A673 (cell line): ENCODE measurements around the gene MYRF. TPM values are rescaled to one million over a fixed set of nuclear protein-coding genes. Genes with fewer than 3 reads are reported as not detected.

Experiments used
- BruUV-seq: library from RNA; stranded (reverse); fragments of 400-500 nt; replicated peaks from 2 replicates; lab custom pipeline; 2021; lab: Mats Ljungman, UMichigan
- CTCF ChIA-PET: fragments of 300-600 bp; sonication (Branson Sonifier 250); formaldehyde crosslinking; loops from one replicate; lab custom pipeline; 2022; ENCODE audit warnings: antibody characterized with exemption; lab: Charles Lee
- POLR2A ChIA-PET: fragments of 300-600 bp; sonication (Branson Sonifier 250); formaldehyde crosslinking; loops from one replicate; lab custom pipeline; 2022; ENCODE audit warnings: antibody characterized with exemption; ENCODE audit not compliant: low non-redundant PET; lab: Charles Lee
- DNase-seq: peaks from one replicate; pipeline ENCODE4 v3.0.0-alpha.2; 2015; ENCODE audit warnings: low spot score
- H3K27ac ChIP-seq: fragments of 200-600 bp; sonication (generic); 2 replicates; pipeline ENCODE4 v1.5.1; 2016; ENCODE audit warnings: mixed run types, low read depth, mild to moderate bottlenecking, mixed read lengths, antibody characterized with exemption, low read length; ENCODE audit not compliant: poor library complexity, severe bottlenecking
- H3K27me3 ChIP-seq: fragments of 200-600 bp; sonication (generic); replicated peaks from 2 replicates; pipeline ENCODE4 v1.6.1; 2017; ENCODE audit warnings: mixed run types, low read depth, mild to moderate bottlenecking, mixed read lengths, antibody characterized with exemption, low read length; ENCODE audit not compliant: insufficient read depth, poor library complexity
- H3K36me3 ChIP-seq: fragments of 200-600 bp; sonication (generic); 2 replicates; pipeline ENCODE4 v1.6.1; 2016; ENCODE audit warnings: mixed run types, mild to moderate bottlenecking, mixed read lengths, antibody characterized with exemption, low read length; ENCODE audit not compliant: insufficient read depth, poor library complexity, severe bottlenecking
- H3K4me1 ChIP-seq: fragments of 200-600 bp; sonication (generic); 2 replicates; pipeline ENCODE4 v1.6.1; 2017; ENCODE audit warnings: mixed run types, mild to moderate bottlenecking, mixed read lengths, antibody characterized with exemption, low read length; ENCODE audit not compliant: insufficient read depth, poor library complexity, severe bottlenecking
- H3K4me3 ChIP-seq: fragments of 200-600 bp; sonication (generic); 2 replicates; pipeline ENCODE4 v1.5.1; 2016; ENCODE audit warnings: low read depth, mixed run types, mild to moderate bottlenecking, mixed read lengths, low read length; ENCODE audit not compliant: poor library complexity, severe bottlenecking
- H3K9me3 ChIP-seq: fragments of 200-600 bp; sonication (generic); 2 replicates; pipeline ENCODE4 v1.6.1; 2016; ENCODE audit warnings: mixed run types, low read depth, mild to moderate bottlenecking, mixed read lengths, antibody characterized with exemption, low read length; ENCODE audit not compliant: poor library complexity, severe bottlenecking
- EZH2 ChIP-seq: fragments of 200-600 bp; sonication (generic); IDR thresholded peaks from 2 replicates; pipeline ENCODE4 v1.6.1; 2017; ENCODE audit warnings: borderline replicate concordance, low read depth, mild to moderate bottlenecking, mixed read lengths, antibody characterized with exemption, low read length; ENCODE audit not compliant: poor library complexity, severe bottlenecking
- intact Hi-C: fragments of 100-400 bp; cut with micrococcal nuclease; formaldehyde crosslinking; loops from one replicate; pipeline ENCODE4 v1.10.0; 2022; ENCODE audit not compliant: unreplicated experiment
- total RNA-seq: library from RNA; stranded (reverse); gene quantifications from 2 replicates; pipeline ENCODE4 v1.2.3, GENCODE V29; 2021
- TF ChIP-seq, protein P1 (sequence below): fragments of 300-800, 200-600 bp; sonication (generic); conservative IDR thresholded peaks from 2 replicates; pipeline ENCODE4 v1.5.1; 2017; ENCODE audit warnings: low read depth, mild to moderate bottlenecking, antibody characterized with exemption, low read length, moderate library complexity, mixed read lengths

MYRF gene
- total RNA-seq, 1 experiment from 2014 or later: 11.2 TPM

DNA sequence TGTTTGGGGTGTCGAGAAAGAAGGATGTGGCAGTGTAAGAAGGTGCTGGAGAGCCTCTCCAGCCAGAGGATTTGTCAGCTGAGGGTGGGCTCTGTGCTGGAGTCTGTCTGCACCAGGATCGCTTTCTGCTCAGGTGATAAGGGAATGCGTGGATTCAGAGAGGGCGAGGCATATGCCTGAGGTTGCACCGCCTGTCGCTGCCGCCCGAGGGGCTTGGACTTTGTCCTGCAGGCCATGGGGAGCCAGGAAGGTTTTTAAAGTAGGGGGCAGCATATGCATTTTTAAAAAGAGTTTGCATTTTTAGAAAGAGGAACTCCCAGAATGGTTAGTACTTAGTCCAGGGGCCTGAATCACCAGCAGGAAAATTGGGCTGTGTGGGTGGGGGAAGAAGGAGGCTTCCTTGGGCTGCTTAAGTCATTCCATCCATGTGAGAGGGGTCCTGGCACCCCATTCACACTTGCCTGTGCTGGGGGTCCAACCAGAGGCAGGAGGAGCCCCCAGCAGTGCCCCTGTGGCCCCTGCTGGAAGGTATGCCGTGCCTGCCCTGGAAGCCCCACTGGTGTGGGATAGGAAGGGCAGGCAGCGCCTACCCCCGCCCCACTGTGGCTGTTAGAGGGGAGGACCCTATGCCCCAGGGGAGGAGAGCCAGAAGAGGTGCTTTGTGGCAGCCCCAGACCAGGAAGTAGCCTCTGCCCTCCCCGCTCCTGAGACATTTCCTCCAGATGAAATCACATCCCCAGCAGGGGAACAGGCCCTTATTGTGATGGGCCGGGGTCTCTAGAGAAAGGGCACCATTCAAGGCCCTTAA lies 35.8 kb upstream of the MYRF start:
- H3K36me3 ChIP-seq: peaks cover 6% of the 10 kb centered on the region
- H3K27ac ChIP-seq: no peak overlapping the region
- no peaks in the 10 kb centered on the region for H3K27me3 ChIP-seq
- no peak overlapping the region for H3K4me3 ChIP-seq
- POLR2A ChIA-PET: no interaction called here
- no peak for DNase-seq
- H3K4me1 ChIP-seq: peaks cover 15% of the 10 kb centered on the region
- intact Hi-C loops: no loop called here
- CTCF ChIA-PET: no interaction called here
- no TSS peak for BruUV-seq
- TF ChIP-seq, protein P1, sequence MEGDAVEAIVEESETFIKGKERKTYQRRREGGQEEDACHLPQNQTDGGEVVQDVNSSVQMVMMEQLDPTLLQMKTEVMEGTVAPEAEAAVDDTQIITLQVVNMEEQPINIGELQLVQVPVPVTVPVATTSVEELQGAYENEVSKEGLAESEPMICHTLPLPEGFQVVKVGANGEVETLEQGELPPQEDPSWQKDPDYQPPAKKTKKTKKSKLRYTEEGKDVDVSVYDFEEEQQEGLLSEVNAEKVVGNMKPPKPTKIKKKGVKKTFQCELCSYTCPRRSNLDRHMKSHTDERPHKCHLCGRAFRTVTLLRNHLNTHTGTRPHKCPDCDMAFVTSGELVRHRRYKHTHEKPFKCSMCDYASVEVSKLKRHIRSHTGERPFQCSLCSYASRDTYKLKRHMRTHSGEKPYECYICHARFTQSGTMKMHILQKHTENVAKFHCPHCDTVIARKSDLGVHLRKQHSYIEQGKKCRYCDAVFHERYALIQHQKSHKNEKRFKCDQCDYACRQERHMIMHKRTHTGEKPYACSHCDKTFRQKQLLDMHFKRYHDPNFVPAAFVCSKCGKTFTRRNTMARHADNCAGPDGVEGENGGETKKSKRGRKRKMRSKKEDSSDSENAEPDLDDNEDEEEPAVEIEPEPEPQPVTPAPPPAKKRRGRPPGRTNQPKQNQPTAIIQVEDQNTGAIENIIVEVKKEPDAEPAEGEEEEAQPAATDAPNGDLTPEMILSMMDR: no peak
- no peak for TF ChIP-seq EZH2
- no peaks in the 10 kb centered on the region for H3K9me3 ChIP-seq

DNA sequence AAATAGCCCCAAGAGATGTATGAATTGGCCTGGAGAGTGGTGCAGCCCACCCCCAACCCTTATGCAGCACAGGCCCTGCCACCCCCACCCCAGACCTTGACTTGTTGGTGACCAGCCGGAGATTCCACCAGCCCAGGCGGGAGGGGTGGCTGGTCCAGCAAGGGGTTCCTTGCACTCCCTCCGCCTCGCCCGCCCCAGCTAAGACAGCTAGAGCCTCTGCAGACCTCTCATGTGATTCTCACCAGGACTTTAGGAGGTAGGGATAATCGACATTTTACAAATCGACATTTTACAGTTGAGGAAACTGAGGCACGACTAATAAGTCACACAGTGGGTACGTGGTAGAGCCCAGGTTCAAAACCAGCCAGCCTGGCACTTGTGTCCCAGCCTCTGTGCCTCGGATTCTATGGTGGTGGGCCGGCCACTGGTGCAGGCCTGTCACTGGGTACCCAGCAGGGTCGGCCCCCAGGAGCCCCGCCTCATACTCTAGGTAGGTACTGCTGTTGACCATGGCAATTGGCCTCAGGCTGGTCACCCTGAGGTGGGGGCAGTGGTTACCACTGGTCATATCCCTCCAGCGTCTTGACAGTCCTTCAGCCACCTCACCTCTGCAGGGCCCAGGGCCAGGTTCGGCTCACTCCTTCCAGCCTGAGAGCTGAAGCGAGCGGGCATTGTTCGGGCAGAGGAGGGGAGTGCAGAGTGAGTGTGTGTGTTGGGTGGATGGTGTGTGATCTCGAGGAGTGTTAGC lies 35.0 kb upstream of the MYRF start:
- Histone ChIP-seq H3K36me3 (peaks cover 6% of the 10 kb centered on the region), H3K27ac (peak overlapping the region; percentile 82), H3K4me3 (peak overlapping the region; percentile 63), H3K27me3 (no peaks in the 10 kb centered on the region), H3K9me3 (no peaks in the 10 kb centered on the region), H3K4me1 (peaks cover 15% of the 10 kb centered on the region)
- ChIA-PET CTCF (interaction anchor here (1.0 to 2.4 kb wide), 3 partner anchors 16 to 271 kb away, joined by 4 to 16 read pairs (median 6); no protein-coding TSS in a partner anchor), POLR2A (no interaction called here)
- DNase-seq: no peak
- TF ChIP-seq, protein P1: no peak
- no peak for TF ChIP-seq EZH2
- intact Hi-C loops: loop anchor here (1.0 kb wide), 1 partner anchor 37 kb away; the partner anchor contains the start of gene DAGLA
- no TSS peak for BruUV-seq

DNA sequence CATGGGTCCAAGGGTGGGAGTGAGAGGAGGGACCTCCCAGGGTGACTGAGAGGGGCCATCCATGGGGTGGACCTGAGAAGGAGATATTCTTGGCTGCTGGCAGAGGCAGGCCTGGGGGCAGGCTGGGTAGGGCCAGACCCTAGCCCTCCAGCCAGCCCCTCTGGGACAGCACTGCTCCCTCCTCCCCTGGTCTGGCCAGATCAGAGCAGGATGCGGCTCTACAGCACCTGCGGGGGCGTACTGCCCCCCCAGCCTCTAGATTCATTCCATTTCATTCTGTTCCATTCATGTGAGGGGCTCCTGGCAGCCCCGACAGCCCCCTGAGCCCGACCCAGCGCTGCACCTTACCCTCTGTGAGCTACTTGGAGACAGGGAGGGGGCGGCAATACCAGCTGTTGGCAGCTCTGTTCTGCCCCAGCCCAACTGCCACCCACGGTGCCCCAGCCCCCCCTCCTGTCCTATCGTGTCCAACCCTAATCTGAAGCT lies 34.3 kb upstream of the MYRF start:
- peaks cover 15% of the 10 kb centered on the region for H3K4me1 ChIP-seq
- BruUV-seq: no TSS peak
- CTCF ChIA-PET: interaction anchor here (0.9 to 2.4 kb wide), 4 partner anchors 15 to 272 kb away, joined by 3 to 16 read pairs (median 5); no protein-coding TSS in a partner anchor
- intact Hi-C loops: loop anchor here (1.0 kb wide), 1 partner anchor 38 kb away; the partner anchor contains the start of gene DAGLA
- peak overlapping the region; percentile 63 for H3K4me3 ChIP-seq
- H3K36me3 ChIP-seq: peaks cover 7% of the 10 kb centered on the region
- H3K9me3 ChIP-seq: no peaks in the 10 kb centered on the region
- POLR2A ChIA-PET: interaction anchor here (0.6 kb wide), 1 partner anchor 234 kb away, joined by 6 read pairs; no protein-coding TSS in a partner anchor
- peak overlapping the region; percentile 82 for H3K27ac ChIP-seq
- no peak for DNase-seq
- no peaks in the 10 kb centered on the region for H3K27me3 ChIP-seq
- TF ChIP-seq EZH2: no peak
- TF ChIP-seq, protein P1: no peak
